Activated CD8-positive, alpha-beta T cell treated with anti-CD3 and anti-CD28 coated beads, Interleukin-2, amount 10 ng/mL, durations not matched to agents 7 days and 5 days (primary cell): ENCODE results near the gene RHEB. TPM values are rescaled to one million over a fixed set of nuclear protein-coding genes. Genes with fewer than 3 reads are reported as not detected.

Source experiments
- ATAC-seq: fragments of 150-1000 bp; cut with Tn5 transposase; one replicate; pipeline ENCODE4 v1.10.0; 2021; ENCODE audit warnings: moderate library complexity
- CTCF ChIA-PET: fragments of 350-600 bp; sonication (Branson Sonifier 250); formaldehyde crosslinking; loops from one replicate; lab custom pipeline; 2021; ENCODE audit warnings: antibody characterized with exemption; lab: Charles Lee
- POLR2A ChIA-PET: fragments of 350-600 bp; sonication (Branson Sonifier 250); formaldehyde crosslinking; loops from one replicate; lab custom pipeline; 2021; ENCODE audit warnings: antibody characterized with exemption; lab: Charles Lee
- DNase-seq: peaks from one replicate; pipeline ENCODE4 v3.0.0-alpha.2; 2020
- H3K27ac Mint-ChIP-seq: one replicate; pipeline ENCODE4 v1.8.0; 2021; ENCODE audit warnings: mild to moderate bottlenecking, mixed read lengths
- H3K27me3 Mint-ChIP-seq: one replicate; pipeline ENCODE4 v1.8.0; 2021; ENCODE audit warnings: low read depth, mixed read lengths
- H3K36me3 Mint-ChIP-seq: one replicate; pipeline ENCODE4 v1.8.0; 2021; ENCODE audit warnings: low read depth, mixed read lengths
- H3K4me1 Mint-ChIP-seq: one replicate; pipeline ENCODE4 v1.8.0; 2021; ENCODE audit warnings: low read depth, mixed read lengths
- H3K4me3 Mint-ChIP-seq: one replicate; pipeline ENCODE4 v1.8.0; 2021; ENCODE audit warnings: mild to moderate bottlenecking, mixed read lengths
- H3K9me3 Mint-ChIP-seq: one replicate; pipeline ENCODE4 v1.8.0; 2022; ENCODE audit warnings: mixed read lengths; ENCODE audit not compliant: insufficient read depth
- total RNA-seq, 2 experiments: library from RNA; stranded (reverse); gene quantifications; one replicate each; pipeline ENCODE4 v1.2.3, GENCODE V29; 2021

The RHEB gene
- total RNA-seq, 2 experiments from 2014 or later, result 81.1 to 90.3 TPM

GRCh38 chr7:151483711-151483983, 36.0 kb downstream of the RHEB start:
- ChIA-PET CTCF (no interaction called here), POLR2A (no interaction called here)
- DNase-seq (no peak), ATAC-seq (no peak)
- Mint-ChIP-seq H3K9me3 (no peaks in the 10 kb centered on the region), H3K36me3 (peaks cover 52% of the 10 kb centered on the region), H3K27me3 (no peaks in the 10 kb centered on the region), H3K4me3 (no peak overlapping the region), H3K27ac (no peak overlapping the region), H3K4me1 (peaks cover 16% of the 10 kb centered on the region)

GRCh38 chr7:151482883-151483710, 36.6 kb downstream of the RHEB start:
- Mint-ChIP-seq H3K27me3 (no peaks in the 10 kb centered on the region), H3K4me3 (no peak overlapping the region), H3K4me1 (peaks cover 16% of the 10 kb centered on the region), H3K27ac (peak overlapping the region; percentile 5), H3K9me3 (no peaks in the 10 kb centered on the region), H3K36me3 (peaks cover 50% of the 10 kb centered on the region)
- CTCF ChIA-PET, result interaction anchor here (0.6 to 1.5 kb wide), 3 partner anchors 10 to 176 kb away, joined by 3 to 8 read pairs (median 3); no protein-coding TSS in a partner anchor
- no peak for ATAC-seq
- POLR2A ChIA-PET, result no interaction called here
- DNase-seq, result no peak

- no peaks in the 10 kb centered on the region for H3K9me3 Mint-ChIP-seq
- no peak for DNase-seq
- H3K27me3 Mint-ChIP-seq, result no peaks in the 10 kb centered on the region
- H3K27ac Mint-ChIP-seq, result no peak overlapping the region
- H3K4me1 Mint-ChIP-seq, result peaks cover 16% of the 10 kb centered on the region
- no peak overlapping the region for H3K4me3 Mint-ChIP-seq
- ChIA-PET CTCF (interaction anchor here (0.9 to 1.5 kb wide), 4 partner anchors 9 to 150 kb away, joined by 3 to 8 read pairs (median 4); no protein-coding TSS in a partner anchor), POLR2A (no interaction called here)
- ATAC-seq, result no peak
- H3K36me3 Mint-ChIP-seq, result peaks cover 57% of the 10 kb centered on the region
Observed at GRCh38 chr7:151481650-151482505, 37.8 kb downstream of the RHEB start.

- DNase-seq (no peak), ATAC-seq (no peak)
- peaks cover 55% of the 10 kb centered on the region for H3K36me3 Mint-ChIP-seq
- H3K27me3 Mint-ChIP-seq, result no peaks in the 10 kb centered on the region
- H3K27ac Mint-ChIP-seq, result no peak overlapping the region
- POLR2A ChIA-PET, result no interaction called here
- peaks cover 28% of the 10 kb centered on the region for H3K4me1 Mint-ChIP-seq
- H3K4me3 Mint-ChIP-seq, result no peak overlapping the region
- CTCF ChIA-PET, result no interaction called here
- H3K9me3 Mint-ChIP-seq, result no peaks in the 10 kb centered on the region
Observed at GRCh38 chr7:151477867-151478266, 41.8 kb downstream of the RHEB start.

GRCh38 chr7:151472644-151473380, 46.9 kb downstream of the RHEB start:
- no peaks in the 10 kb centered on the region for H3K27me3 Mint-ChIP-seq
- DNase-seq (no peak), ATAC-seq (no peak)
- H3K36me3 Mint-ChIP-seq, result peaks cover 81% of the 10 kb centered on the region
- CTCF ChIA-PET, result interaction anchor here (1.1 to 2.8 kb wide), 3 partner anchors 10 to 104 kb away, joined by 3 to 11 read pairs (median 5); no protein-coding TSS in a partner anchor
- POLR2A ChIA-PET, result interaction anchor here (0.7 kb wide), 1 partner anchor 454 kb away, joined by 3 read pairs; no protein-coding TSS in a partner anchor
- H3K4me1 Mint-ChIP-seq, result peaks cover 52% of the 10 kb centered on the region
- H3K4me3 Mint-ChIP-seq, result no peak overlapping the region
- no peaks in the 10 kb centered on the region for H3K9me3 Mint-ChIP-seq
- peak overlapping the region; percentile 59 for H3K27ac Mint-ChIP-seq

GRCh38 chr7:151470711-151471110, 49.0 kb downstream of the RHEB start:
- ATAC-seq (no peak), DNase-seq (no peak)
- no peaks in the 10 kb centered on the region for H3K27me3 Mint-ChIP-seq
- ChIA-PET POLR2A (no interaction called here), CTCF (interaction anchor here (0.9 to 2.0 kb wide), 6 partner anchors 21 to 160 kb away, joined by 3 to 6 read pairs (median 3); no protein-coding TSS in a partner anchor)
- peaks cover 50% of the 10 kb centered on the region for H3K4me1 Mint-ChIP-seq
- peaks cover 80% of the 10 kb centered on the region for H3K36me3 Mint-ChIP-seq
- no peak overlapping the region for H3K27ac Mint-ChIP-seq
- H3K9me3 Mint-ChIP-seq, result no peaks in the 10 kb centered on the region
- H3K4me3 Mint-ChIP-seq, result no peak overlapping the region

- H3K4me3 Mint-ChIP-seq, result no peak overlapping the region
- CTCF ChIA-PET, result no interaction called here
- no peaks in the 10 kb centered on the region for H3K27me3 Mint-ChIP-seq
- H3K9me3 Mint-ChIP-seq, result no peaks in the 10 kb centered on the region
- POLR2A ChIA-PET, result no interaction called here
- H3K27ac Mint-ChIP-seq, result peak overlapping the region; percentile 5
- no peak for ATAC-seq
- H3K4me1 Mint-ChIP-seq, result peaks cover 50% of the 10 kb centered on the region
- H3K36me3 Mint-ChIP-seq, result peaks cover 89% of the 10 kb centered on the region
- no peak for DNase-seq
Observed at GRCh38 chr7:151469281-151469680, 50.4 kb downstream of the RHEB start.

GRCh38 chr7:151468217-151469018, 51.3 kb downstream of the RHEB start:
- ChIA-PET CTCF (interaction anchor here (1.4 kb wide), 1 partner anchor 20 kb away, joined by 3 read pairs; no protein-coding TSS in a partner anchor), POLR2A (no interaction called here)
- H3K27ac Mint-ChIP-seq, result peak overlapping the region; percentile 23

GRCh38 chr7:151465169-151465568, 54.5 kb downstream of the RHEB start:
- no peak for DNase-seq
- Mint-ChIP-seq H3K4me3 (no peak overlapping the region), H3K4me1 (peaks cover 20% of the 10 kb centered on the region), H3K36me3 (peaks cover 76% of the 10 kb centered on the region), H3K27me3 (peaks cover 5% of the 10 kb centered on the region), H3K27ac (no peak overlapping the region), H3K9me3 (peaks cover 20% of the 10 kb centered on the region)
- ChIA-PET POLR2A (no interaction called here), CTCF (interaction anchor here (1.2 kb wide), 1 partner anchor 17 kb away, joined by 6 read pairs; no protein-coding TSS in a partner anchor)
- ATAC-seq, result no peak

More at GRCh38 chr7:151468217-151469018, 51.3 kb downstream of the RHEB start:
- ATAC-seq (no peak), DNase-seq (no peak)
- peaks cover 42% of the 10 kb centered on the region for H3K4me1 Mint-ChIP-seq
- peaks cover 3% of the 10 kb centered on the region for H3K9me3 Mint-ChIP-seq
- no peak overlapping the region for H3K4me3 Mint-ChIP-seq
- no peaks in the 10 kb centered on the region for H3K27me3 Mint-ChIP-seq
- H3K36me3 Mint-ChIP-seq, result peaks cover 88% of the 10 kb centered on the region

- ChIA-PET POLR2A (interaction anchor here (0.7 kb wide), 1 partner anchor 37 kb away, joined by 3 read pairs; no protein-coding TSS in a partner anchor), CTCF (interaction anchor here (0.9 to 5.3 kb wide), 2 partner anchors 14 kb away, joined by 3 to 31 read pairs; no protein-coding TSS in a partner anchor)
- Mint-ChIP-seq H3K27me3 (peaks cover 12% of the 10 kb centered on the region), H3K4me3 (no peak overlapping the region), H3K27ac (no peak overlapping the region), H3K36me3 (peaks cover 48% of the 10 kb centered on the region), H3K4me1 (peaks cover 1% of the 10 kb centered on the region), H3K9me3 (peaks cover 20% of the 10 kb centered on the region)
- DNase-seq (no peak), ATAC-seq (no peak)
Observed at GRCh38 chr7:151462306-151462779, 57.4 kb downstream of the RHEB start.
